ENCODE measurements around the gene LPAR1.

DNA sequence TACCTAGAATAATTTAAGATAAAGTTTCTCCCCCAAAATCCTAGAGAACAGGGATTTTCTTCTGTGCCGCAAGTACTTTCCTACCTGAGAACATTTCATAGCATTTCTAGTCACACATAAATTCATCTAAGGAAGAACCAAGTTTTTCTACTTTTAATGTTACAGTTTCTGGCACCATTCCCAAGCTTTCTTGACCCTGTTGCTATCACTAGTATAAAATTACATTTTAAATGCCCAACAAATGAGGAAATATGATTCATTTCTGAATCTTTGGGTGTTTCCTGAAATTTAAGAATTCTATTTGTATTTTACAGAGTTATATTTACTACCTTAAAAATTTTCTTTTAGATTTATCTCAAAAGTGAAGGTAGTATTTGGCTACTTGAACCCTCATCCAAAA is 137.8 kb downstream of the LPAR1 start:
- TF ChIP-seq, protein P1, sequence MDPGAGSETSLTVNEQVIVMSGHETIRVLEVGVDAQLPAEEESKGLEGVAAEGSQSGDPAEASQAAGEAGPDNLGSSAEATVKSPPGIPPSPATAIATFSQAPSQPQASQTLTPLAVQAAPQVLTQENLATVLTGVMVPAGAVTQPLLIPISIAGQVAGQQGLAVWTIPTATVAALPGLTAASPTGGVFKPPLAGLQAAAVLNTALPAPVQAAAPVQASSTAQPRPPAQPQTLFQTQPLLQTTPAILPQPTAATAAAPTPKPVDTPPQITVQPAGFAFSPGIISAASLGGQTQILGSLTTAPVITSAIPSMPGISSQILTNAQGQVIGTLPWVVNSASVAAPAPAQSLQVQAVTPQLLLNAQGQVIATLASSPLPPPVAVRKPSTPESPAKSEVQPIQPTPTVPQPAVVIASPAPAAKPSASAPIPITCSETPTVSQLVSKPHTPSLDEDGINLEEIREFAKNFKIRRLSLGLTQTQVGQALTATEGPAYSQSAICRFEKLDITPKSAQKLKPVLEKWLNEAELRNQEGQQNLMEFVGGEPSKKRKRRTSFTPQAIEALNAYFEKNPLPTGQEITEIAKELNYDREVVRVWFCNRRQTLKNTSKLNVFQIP (CRISPR knock-in tag; IDR thresholded peaks at IDR 0.05; ENCODE audit: borderline replicate concordance, low read depth): no peak
- TF ChIP-seq ISL1 (CRISPR knock-in tag; IDR thresholded peaks at IDR 0.05) (no peak), ZFP30 (CRISPR knock-in tag; IDR thresholded peaks at IDR 0.05) (no peak), SNAI2 (CRISPR knock-in tag; IDR thresholded peaks at IDR 0.05) (no peak), ZNF565 (CRISPR knock-in tag; conservative IDR thresholded peaks at IDR 0.05; ENCODE audit: low read depth) (no peak)
- TF ChIP-seq, protein P2, sequence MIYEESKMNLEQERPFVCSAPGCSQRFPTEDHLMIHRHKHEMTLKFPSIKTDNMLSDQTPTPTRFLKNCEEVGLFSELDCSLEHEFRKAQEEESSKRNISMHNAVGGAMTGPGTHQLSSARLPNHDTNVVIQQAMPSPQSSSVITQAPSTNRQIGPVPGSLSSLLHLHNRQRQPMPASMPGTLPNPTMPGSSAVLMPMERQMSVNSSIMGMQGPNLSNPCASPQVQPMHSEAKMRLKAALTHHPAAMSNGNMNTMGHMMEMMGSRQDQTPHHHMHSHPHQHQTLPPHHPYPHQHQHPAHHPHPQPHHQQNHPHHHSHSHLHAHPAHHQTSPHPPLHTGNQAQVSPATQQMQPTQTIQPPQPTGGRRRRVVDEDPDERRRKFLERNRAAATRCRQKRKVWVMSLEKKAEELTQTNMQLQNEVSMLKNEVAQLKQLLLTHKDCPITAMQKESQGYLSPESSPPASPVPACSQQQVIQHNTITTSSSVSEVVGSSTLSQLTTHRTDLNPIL (CRISPR knock-in tag; IDR thresholded peaks at IDR 0.05; ENCODE audit: low read depth): no peak
